ENCODE results near the gene MAGEA11.
"Not testable (repeated sequence)": the region's sequence is repeated elsewhere in the genome, so short reads cannot be mapped to it uniquely, and the experiment has no call there.

MAGEA11 gene

GRCh38 chrX:149711545-149712236 is at the start of gene MAGEA11:
MAGEA11 (plus strand) TSS chrX:149712060; CDS start chrX:149713160, 1,100 bp downstream.
- DNase-seq: no peak

- DNase-seq: not testable (repeated sequence)
These were observed 36.8 kb upstream of the MAGEA11 start for GRCh38 chrX:149675088-149675487.

GRCh38 chrX:149675554-149675953 is 36.3 kb upstream of the MAGEA11 start:
- not testable (repeated sequence) for DNase-seq

- DNase-seq: not testable (repeated sequence)
These were observed 32.6 kb upstream of the MAGEA11 start for GRCh38 chrX:149679164-149679678.

- DNase-seq: no peak
These were observed 30.7 kb upstream of the MAGEA11 start for GRCh38 chrX:149681182-149681581.

GRCh38 chrX:149682031-149682430 is 29.8 kb upstream of the MAGEA11 start:
- no peak for DNase-seq

GRCh38 chrX:149682956-149683947 is 28.6 kb upstream of the MAGEA11 start:
- no peak for DNase-seq

- DNase-seq: no peak
These were observed 27.7 kb upstream of the MAGEA11 start for GRCh38 chrX:149683966-149684730.

GRCh38 chrX:149687991-149688390 is 23.9 kb upstream of the MAGEA11 start:
- DNase-seq: no peak

- DNase-seq: no peak
These were observed 23.3 kb upstream of the MAGEA11 start for GRCh38 chrX:149688552-149688951.

- DNase-seq: no peak
These were observed 20.1 kb upstream of the MAGEA11 start for GRCh38 chrX:149691794-149692193.

GRCh38 chrX:149692686-149693272 is 19.1 kb upstream of the MAGEA11 start:
- not testable (repeated sequence) for DNase-seq

- DNase-seq: no peak
These were observed 12.1 kb upstream of the MAGEA11 start for GRCh38 chrX:149699761-149700160.

- DNase-seq: no peak
These were observed 7.2 kb upstream of the MAGEA11 start for GRCh38 chrX:149704664-149705063.

GRCh38 chrX:149707147-149707901 is 4.5 kb upstream of the MAGEA11 start:
- DNase-seq: no peak

GRCh38 chrX:149712831-149713230 is 971 bp downstream of the MAGEA11 start:
- DNase-seq: no peak

- no peak for DNase-seq
These were observed 1.6 kb downstream of the MAGEA11 start for GRCh38 chrX:149713279-149714050.

- DNase-seq: no peak
These were observed 3.6 kb downstream of the MAGEA11 start for GRCh38 chrX:149715468-149715867.

GRCh38 chrX:149716632-149717031 is 4.8 kb downstream of the MAGEA11 start:
- no peak for DNase-seq

GRCh38 chrX:149717803-149718202 is 5.9 kb downstream of the MAGEA11 start:
- no peak for DNase-seq

- DNase-seq: no peak
These were observed 6.9 kb downstream of the MAGEA11 start for GRCh38 chrX:149718757-149719156.
